ENCODE results near the gene CBX4. TPM values are rescaled to one million over a fixed set of nuclear protein-coding genes. Genes with fewer than 3 reads are reported as not detected.
A peak's percentile ranks its signal among the peaks of the same experiment; 100 is the strongest.

The CBX4 gene
- total RNA-seq, 1 experiment from 2014 or later, result 128 TPM

- DNase-seq (ENCODE audit: low read depth, low spot score), result peak; percentile 98
- in situ Hi-C loops (cut with HindIII; ENCODE audit: low pct_unique_long_range_greater_than_20kb, low sequenced_read_pairs), result no loop called here
These were observed 5.8 kb upstream of the CBX4 start for GRCh38 chr17:79844869-79845600.

DNA sequence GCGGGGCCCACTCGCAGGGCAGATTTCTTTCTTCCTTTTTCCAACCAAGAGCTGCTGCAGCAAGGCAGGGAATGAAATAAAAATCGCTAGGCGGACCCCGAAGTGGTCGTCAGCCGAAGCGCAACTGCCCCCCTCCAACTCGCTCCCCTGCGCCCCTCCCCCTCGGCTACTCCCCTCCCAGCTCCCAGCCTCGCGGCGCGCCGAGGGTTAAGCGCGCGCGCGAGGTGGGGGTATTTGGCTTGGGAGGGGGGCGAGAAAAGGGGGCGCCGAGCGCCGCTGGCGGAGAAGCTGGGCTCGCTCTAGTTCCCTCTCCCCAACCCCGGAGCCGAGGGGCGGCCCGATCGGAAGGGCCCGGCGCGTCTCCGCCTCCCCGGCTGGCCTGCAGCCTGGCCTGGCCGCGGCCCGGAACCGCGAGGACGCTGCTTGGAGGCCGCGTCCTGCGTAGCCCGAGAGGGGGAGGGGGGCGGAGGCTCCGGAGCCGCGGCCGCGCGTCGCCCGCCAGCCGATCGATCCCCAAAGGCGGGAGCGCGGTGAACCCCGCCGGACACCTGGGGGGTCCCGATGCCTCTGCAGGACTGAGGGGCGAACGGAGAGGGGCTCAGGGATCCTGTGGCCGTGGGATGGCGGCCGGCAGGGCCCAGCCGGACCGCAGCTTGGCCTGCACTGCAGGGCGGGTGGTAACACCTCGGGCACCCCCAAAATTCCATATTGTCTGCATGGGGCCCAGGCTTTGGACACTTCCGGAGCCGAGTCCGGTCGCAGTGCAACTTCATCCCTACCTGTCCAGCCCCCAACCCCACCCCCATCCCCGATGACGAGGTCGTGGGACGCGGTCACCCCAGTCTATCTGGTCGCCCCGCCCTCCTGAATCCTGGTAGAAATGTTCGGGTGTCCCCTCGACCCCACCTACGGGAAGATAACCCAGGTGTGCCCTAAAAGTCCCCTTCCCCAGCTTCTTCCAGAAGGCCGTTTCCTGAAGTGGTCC lies 4.9 kb upstream of the CBX4 start:
- peak; percentile 73 for DNase-seq (ENCODE audit: low read depth, low spot score)
- in situ Hi-C loops (cut with HindIII; ENCODE audit: low pct_unique_long_range_greater_than_20kb, low sequenced_read_pairs), result no loop called here

DNA sequence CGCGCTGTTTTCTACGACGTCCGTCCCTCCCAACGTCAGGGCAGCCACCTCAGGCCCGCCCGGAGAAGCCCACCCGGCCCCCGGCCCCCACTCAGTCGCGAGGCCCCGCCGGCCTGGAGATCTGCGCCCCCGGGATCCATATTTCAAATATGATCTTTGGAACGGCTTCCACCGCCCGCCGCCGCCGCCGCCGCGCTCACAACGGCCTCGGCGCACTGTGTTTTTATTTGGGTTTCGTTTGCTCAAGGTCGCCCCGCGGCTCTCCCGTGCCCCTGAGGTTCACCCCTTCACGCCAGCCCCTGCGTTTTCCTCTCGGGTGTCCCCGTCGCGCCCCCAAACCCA lies 4.2 kb upstream of the CBX4 start:
- in situ Hi-C loops (cut with HindIII; ENCODE audit: low pct_unique_long_range_greater_than_20kb, low sequenced_read_pairs), result no loop called here
- no peak for DNase-seq (ENCODE audit: low read depth, low spot score)

DNA sequence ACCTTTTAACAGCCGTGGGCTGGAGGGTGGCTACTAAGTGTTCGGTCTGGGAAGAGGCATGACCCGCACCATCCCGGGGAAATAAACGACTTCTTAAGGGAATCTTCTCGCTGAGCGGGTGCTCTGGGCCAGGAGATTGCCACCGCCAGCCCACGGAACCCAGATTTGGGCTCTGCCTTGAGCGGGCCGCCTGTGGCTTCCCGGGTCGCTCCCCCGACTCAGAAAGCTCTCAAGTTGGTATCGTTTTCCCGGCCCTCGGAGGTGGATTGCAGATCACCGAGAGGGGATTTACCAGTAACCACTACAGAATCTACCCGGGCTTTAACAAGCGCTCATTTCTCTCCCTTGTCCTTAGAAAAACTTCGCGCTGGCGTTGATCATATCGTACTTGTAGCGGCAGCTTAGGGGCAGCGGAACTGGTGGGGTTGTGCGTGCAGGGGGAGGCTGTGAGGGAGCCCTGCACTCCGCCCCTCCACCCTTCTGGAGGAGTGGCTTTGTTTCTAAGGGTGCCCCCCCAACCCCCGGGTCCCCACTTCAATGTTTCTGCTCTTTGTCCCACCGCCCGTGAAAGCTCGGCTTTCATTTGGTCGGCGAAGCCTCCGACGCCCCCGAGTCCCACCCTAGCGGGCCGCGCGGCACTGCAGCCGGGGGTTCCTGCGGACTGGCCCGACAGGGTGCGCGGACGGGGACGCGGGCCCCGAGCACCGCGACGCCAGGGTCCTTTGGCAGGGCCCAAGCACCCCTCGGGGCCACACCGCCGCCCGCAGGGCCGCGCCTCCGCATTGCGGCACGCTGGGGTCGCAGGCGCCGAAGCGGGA lies 3.6 kb upstream of the CBX4 start:
- in situ Hi-C loops (cut with HindIII; ENCODE audit: low pct_unique_long_range_greater_than_20kb, low sequenced_read_pairs), result no loop called here
- no peak for DNase-seq (ENCODE audit: low read depth, low spot score)

- in situ Hi-C loops (cut with HindIII; ENCODE audit: low pct_unique_long_range_greater_than_20kb, low sequenced_read_pairs), result no loop called here
- no peak for DNase-seq (ENCODE audit: low read depth, low spot score)
These were observed 3.0 kb upstream of the CBX4 start for GRCh38 chr17:79842136-79842655.

DNA sequence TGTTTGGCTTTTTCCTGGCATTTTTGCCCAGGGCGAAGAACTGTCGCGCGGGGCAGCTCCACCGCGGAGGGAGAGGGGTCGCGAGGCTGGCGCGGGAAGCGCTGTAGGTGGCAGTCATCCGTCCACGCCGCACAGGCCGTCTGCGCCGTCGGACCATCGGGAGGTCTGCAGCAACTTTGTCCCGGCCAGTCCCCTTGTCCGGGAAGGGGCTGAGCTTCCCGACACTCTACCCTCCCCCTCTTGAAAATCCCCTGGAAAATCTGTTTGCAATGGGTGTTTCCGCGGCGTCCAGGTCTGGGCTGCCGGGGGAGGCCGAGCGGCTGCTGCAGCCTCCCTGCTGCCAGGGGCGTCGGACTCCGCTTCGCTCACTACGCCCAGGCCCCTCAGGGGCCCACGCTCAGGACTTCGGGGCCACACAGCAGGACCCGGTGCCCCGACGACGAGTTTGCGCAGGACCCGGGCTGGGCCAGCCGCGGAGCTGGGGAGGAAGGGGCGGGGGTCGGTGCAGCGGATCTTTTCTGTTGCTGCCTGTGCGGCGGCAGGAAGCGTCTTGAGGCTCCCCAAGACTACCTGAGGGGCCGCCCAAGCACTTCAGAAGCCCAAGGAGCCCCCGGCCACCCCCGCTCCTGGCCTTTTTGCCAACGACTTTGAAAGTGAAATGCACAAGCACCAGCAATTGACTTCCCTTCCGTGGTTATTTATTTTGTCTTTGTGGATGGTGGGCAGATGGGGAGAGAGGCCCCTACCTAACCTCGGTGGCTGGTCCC lies 2.3 kb upstream of the CBX4 start:
- in situ Hi-C loops (cut with HindIII; ENCODE audit: low pct_unique_long_range_greater_than_20kb, low sequenced_read_pairs), result no loop called here
- DNase-seq (ENCODE audit: low read depth, low spot score), result no peak

- in situ Hi-C loops (cut with HindIII; ENCODE audit: low pct_unique_long_range_greater_than_20kb, low sequenced_read_pairs), result no loop called here
These were observed 1.7 kb upstream of the CBX4 start for GRCh38 chr17:79840989-79841286.

GRCh38 chr17:79840269-79840988 lies 1.2 kb upstream of the CBX4 start:
- DNase-seq (ENCODE audit: low read depth, low spot score), result no peak
- in situ Hi-C loops (cut with HindIII; ENCODE audit: low pct_unique_long_range_greater_than_20kb, low sequenced_read_pairs), result no loop called here

More at GRCh38 chr17:79840989-79841286, 1.7 kb upstream of the CBX4 start:
- DNase-seq (ENCODE audit: low read depth, low spot score), result no peak

DNA sequence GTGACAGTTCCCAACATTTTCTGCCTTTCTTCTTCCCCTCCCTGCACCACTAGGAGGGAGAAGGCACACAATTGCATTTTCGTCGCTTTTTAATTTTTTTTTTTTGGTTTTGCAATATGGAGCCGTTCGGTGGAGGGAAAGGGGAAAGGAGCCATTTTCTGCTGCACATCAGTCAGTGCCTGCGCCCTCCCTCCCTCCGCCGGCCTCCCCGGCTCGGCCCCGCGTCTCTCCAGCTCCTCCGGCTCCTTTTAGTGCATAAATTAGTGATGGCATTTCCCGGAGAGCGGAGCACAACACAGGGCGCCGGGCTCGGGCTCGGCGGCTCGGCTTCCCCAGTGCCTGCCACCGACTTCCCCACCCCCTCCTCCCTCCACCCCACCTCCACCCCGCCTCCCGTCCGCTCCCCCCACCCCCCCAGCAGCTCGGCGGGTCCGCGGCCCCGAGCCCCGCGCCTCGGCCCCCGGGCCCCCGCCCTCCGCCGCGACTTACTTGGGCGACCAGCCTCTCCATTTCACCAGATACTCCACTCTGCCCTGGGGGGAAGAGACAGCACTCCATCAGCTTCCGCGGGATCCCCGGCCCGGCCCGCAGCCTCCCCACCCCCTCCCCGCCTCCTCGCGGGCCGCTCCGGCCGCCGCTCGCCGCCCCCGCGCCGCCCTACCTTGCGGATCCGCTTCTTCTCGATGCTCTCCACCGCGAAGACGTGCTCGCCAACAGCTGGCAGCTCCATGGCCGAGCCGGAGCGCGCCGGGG lies 542 bp downstream of the CBX4 start:
- DNase-seq (ENCODE audit: low read depth, low spot score), result peak; percentile 59
- in situ Hi-C loops (cut with HindIII; ENCODE audit: low pct_unique_long_range_greater_than_20kb, low sequenced_read_pairs), result no loop called here

- DNase-seq (ENCODE audit: low read depth, low spot score), result no peak
- in situ Hi-C loops (cut with HindIII; ENCODE audit: low pct_unique_long_range_greater_than_20kb, low sequenced_read_pairs), result no loop called here
These were observed 1.2 kb downstream of the CBX4 start for GRCh38 chr17:79837888-79838521.

GRCh38 chr17:79836972-79837887 lies 2.0 kb downstream of the CBX4 start:
- in situ Hi-C loops (cut with HindIII; ENCODE audit: low pct_unique_long_range_greater_than_20kb, low sequenced_read_pairs), result no loop called here
- peak; percentile 84 for DNase-seq (ENCODE audit: low read depth, low spot score)

DNA sequence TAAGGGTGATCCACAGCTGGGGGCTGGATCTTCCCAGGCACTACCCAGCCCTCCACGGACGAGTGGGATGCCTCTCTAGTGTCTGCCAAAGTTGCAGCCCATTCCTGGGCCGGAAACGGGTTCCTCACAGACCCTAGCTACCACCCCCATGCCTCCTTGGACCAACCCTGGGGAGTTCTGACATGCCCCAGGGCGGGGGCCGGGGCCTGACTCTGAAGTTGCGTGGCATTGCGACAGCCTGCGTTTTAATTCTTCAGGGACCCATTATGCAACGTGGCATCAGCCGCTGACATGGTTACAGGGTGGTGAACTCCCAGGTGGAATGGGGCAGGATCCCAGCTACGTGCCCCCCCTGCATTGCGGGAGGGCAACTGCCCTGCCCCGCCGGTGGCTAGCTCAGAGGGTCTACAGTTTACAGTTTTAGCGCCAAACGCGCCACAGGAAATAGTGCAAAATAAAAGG lies 2.7 kb downstream of the CBX4 start:
- in situ Hi-C loops (cut with HindIII; ENCODE audit: low pct_unique_long_range_greater_than_20kb, low sequenced_read_pairs), result no loop called here

DNA sequence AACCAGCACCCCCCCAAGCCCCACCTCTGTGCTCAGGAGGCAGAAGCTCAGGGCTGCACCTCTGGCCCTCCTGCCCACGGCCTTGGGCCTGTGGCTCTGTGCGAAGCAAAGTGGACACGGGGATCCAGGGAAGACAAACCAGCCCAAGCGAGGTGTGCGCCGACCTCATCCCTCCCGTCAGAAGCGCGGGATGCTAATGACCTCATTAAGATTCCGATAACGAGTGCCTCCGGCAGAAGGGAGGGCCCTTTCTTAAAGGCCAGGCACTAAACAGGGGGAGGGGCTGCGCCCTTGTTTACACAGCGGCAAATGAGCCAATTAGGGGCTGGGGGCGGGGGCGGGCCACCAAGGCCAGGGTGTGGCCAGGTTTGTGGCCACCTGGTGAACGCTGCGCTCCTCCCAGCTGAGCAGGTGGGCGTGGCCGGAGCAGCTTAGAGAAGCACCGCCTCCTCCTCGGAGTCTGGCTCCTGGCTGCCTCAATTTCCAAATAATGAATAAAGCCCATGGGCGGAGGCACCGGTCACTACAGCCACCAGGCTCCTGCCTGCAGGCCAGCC lies 3.2 kb downstream of the CBX4 start:
- in situ Hi-C loops (cut with HindIII; ENCODE audit: low pct_unique_long_range_greater_than_20kb, low sequenced_read_pairs), result no loop called here

More for the DNA sequence above, 2.7 kb downstream of the CBX4 start:
- no peak for DNase-seq (ENCODE audit: low read depth, low spot score)

GRCh38 chr17:79835470-79835899 lies 3.8 kb downstream of the CBX4 start:
- no peak for DNase-seq (ENCODE audit: low read depth, low spot score)
- in situ Hi-C loops (cut with HindIII; ENCODE audit: low pct_unique_long_range_greater_than_20kb, low sequenced_read_pairs), result no loop called here

More for the DNA sequence above, 3.2 kb downstream of the CBX4 start:
- DNase-seq (ENCODE audit: low read depth, low spot score), result no peak

Data from SK-MEL-5 (cell line).